ENCODE results near the gene PPM1G.
"Not testable (repeated sequence)": the region's sequence is repeated elsewhere in the genome, so short reads cannot be mapped to it uniquely, and the experiment has no call there.

PPM1G gene

GRCh38 chr2:27409321-27410073, at the start of gene PPM1G:
PPM1G (minus strand) TSS chr2:27409591; CDS start chr2:27409422, 169 bp downstream.
- peak; percentile 49 to 98 (median 90) for DNase-seq

- DNase-seq = no peak
Observed at GRCh38 chr2:27453968-27454367, 44.6 kb upstream of the PPM1G start.

GRCh38 chr2:27451095-27451494, 41.7 kb upstream of the PPM1G start:
- no peak for DNase-seq

DNA sequence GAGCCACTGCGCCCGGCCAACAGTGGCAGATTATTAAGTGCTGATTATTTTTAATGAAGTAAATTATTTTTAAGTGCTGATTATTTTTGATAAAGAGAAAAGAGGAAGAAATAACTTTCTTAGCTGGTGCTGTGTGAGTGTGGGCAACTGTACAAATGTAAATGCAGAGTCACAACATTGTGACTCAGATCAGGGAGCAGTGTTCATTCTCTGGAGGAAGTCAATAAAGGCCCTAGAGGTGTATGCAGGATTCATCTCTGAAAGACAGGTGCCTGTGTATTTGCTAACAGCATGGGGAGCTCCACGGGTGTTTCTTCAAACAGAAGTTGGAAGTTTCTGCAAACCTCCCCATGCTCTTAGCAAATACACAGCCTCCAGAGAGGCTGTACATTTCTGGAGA, 39.0 kb upstream of the PPM1G start:
- DNase-seq = no peak

- DNase-seq = no peak
Observed at GRCh38 chr2:27446057-27446456, 36.7 kb upstream of the PPM1G start.

GRCh38 chr2:27445615-27446014, 36.2 kb upstream of the PPM1G start:
- DNase-seq = no peak

- no peak for DNase-seq
Observed at GRCh38 chr2:27445155-27445554, 35.8 kb upstream of the PPM1G start.

GRCh38 chr2:27442920-27443282, 33.5 kb upstream of the PPM1G start:
- no peak for DNase-seq

GRCh38 chr2:27441958-27442919, 32.8 kb upstream of the PPM1G start, which contains the start of gene KRTCAP3:
KRTCAP3 (plus strand) TSS chr2:27442381; CDS start chr2:27442413, 32 bp downstream.
- DNase-seq = peak in 2 of 58 donors; percentile 34 to 36

DNA sequence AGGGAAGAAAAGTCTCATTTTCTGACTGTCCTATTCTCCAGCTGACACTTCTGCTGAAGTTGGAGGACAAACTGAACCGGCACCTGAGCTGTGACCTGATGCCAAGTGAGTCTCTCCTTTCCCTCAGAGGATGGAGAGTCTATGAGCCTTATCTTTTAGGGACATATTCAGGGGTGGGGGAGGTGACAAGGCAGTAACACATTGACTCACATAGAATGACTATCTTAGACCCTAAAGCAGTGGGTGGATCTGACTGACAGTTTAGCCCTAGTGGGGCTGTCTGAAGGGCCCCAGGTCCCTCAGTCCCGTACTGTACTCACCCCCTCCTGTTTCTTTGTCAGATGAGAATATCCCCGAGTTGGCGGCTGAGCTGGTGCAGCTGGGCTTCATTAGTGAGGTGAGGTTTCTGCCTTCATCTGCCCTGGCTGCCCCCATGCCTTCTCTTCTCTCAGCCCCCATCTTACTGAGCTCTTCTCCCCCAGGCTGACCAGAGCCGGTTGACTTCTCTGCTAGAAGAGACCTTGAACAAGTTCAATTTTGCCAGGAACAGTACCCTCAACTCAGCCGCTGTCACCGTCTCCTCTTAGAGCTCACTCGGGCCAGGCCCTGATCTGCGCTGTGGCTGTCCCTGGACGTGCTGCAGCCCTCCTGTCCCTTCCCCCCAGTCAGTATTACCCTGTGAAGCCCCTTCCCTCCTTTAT, 32.0 kb upstream of the PPM1G start:
- DNase-seq = no peak

- no peak for DNase-seq
Observed at GRCh38 chr2:27435628-27436027, 26.2 kb upstream of the PPM1G start.

- peak in 1 of 58 donors; percentile 17 for DNase-seq
Observed at GRCh38 chr2:27431395-27431794, 22.0 kb upstream of the PPM1G start.

DNA sequence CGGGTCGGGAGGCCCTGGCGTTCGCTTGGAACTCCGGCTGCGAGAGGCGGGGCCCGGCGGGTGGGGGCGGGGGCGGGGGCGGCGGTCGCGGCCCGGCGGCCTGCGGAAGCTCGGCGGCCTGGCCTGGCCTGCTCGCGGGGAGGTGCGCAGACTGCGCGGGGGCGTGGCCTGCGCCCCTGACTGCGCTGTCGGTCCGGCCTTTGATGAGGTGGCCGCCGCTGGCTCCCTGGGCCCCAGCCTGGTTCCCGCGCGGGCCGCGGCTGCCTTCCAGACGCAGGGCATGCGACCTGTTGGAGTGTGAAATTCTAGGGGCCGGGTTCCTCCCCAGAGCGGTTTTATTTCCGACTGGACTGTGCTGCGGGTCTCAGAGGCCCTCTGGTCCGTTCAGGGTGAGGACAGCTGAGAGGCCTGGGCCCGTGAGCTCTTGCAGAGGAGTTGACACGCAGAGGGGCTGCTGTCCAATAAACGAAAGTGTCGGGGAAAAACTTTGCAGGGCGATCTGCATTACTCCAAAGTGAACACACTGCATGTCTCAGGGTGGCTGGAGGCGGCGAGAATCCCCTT, 19.7 kb upstream of the PPM1G start:
- peak in 53 of 58 donors; percentile 25 to 88 (median 72) for DNase-seq

DNA sequence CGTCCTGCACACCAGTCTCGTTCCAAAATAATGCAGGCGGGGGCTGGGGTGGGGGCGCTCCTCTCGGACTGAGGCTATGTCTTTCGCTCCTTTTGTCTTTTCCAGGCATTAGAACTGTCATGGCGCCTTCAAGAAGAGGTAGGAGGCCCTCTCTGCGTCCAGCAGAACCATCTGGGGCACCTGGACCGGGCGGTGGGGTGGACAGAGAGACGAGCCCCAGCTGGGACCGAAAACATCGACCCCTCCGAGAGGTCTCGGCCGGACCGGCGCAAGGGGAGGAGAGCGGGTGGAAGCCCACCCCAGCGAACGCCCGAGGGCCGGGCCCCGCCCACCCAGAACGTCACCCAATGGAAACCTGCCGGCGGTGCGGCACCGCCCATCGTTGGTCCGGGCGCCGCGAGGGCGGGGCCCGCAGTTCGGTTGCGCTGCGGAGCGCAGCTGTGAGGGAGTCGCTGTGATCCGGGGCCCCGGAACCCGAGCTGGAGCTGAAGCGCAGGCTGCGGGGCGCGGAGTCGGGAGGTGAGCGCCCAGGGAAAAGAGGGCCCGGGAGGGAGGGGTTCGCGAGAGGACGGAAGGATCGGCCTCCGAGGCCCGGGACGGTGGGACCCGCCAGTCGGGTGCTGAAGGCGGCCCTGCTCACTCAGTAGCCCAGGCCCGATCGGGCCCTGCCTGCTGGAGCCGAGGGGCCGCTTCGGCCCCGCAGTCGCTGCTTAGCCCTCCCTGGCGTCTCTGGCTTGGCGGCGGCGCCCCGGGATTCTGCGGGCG, 19.0 kb upstream of the PPM1G start, which contains the start of gene NRBP1:
Gene NRBP1 (plus strand): TSS at position 419 of the 765 bp plus-strand sequence. CDS start 4,643 bp downstream, outside the sequence.
- peak; percentile 63 to 95 (median 88) for DNase-seq

- DNase-seq = no peak
Observed at GRCh38 chr2:27427863-27428212, 18.4 kb upstream of the PPM1G start.

DNA sequence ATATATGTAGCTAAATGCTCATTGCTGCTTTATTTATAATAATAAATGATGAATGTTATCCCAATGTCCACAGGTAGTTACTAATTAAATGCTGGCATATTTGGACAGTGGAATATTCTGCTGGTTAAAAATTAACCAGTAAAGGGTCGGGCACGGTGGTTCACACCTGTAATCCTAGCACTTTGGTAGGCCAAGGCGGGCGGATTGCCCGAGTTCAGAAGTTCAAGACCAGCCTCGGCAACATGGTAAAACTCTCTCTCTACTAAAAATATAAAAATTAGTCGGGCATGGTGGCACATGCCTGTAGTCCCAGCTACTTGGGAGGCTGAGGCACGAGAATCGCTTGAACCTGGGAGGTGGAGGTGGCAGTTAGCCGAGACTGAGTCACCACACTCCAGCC, 15.6 kb upstream of the PPM1G start:
- DNase-seq = not testable (repeated sequence)

GRCh38 chr2:27422958-27423357, 13.6 kb upstream of the PPM1G start:
- no peak for DNase-seq

DNA sequence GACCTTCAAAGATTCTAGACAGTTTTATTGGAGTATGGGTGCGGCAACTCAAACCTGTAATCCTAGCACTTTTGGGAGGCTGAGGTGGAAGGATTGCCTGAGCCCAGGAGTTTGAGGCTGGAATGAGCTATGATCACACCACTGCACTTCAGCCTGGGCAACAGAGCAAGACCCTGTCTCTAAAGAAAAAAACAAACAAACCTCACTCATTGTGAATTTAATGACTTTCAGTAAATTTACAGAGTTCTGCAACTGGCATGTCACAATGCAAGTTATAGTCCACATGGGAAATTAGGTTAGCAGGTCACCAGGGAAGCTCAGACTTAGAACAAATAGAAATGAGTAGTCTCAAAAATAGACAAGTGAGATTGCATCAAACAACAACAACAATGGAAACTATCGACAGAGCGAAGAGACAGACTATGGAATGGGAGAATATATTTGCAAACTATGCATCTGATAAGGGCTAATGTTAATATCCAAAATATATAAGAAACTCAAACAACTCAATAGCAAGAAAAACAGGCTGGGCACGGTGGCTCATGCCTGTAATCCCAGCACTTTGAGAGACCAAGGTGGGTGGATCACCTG, 12.4 kb upstream of the PPM1G start:
- no peak for DNase-seq

DNA sequence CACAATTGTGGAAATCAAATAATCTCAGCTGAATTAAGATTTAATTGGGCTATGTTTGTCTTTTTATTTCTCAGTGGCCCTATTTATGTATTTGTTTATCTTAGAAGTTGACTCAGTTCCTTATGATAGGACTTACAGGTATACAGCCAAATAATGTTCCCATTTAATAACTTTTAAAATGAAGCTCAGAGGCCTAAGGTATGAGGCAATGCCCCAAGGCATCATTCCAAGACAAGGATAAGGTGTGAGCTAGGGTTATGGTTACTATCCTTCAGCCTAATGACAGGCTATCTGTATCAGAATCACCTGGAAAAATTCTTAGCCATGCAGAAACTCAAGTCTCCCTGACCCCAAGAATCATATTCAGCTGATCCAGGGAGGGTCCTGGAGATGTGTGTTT, 11.6 kb upstream of the PPM1G start:
- no peak for DNase-seq

DNA sequence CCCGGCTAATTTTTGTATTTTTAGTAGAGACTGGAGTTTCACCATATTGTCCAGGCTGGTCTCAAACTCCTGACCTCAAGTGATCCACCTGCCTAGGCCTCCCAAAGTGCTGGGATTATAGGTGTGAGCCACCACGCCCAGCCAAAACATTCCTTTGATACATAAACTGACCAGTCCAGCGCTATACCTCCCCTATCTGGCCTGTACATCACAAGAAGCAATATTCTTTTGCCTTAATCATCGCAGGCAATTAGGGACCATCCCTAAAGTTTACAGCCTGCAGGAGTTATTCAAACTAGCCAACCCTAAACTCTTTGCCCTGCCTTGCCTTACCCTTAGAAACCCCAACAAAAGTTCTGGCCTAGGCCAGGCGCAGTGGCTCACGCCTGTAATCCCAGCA, 6.8 kb upstream of the PPM1G start:
- DNase-seq = no peak

Measured in anterior cingulate cortex (tissue), 58 donors.